Neural cell (in vitro differentiated cells): Measurements from ENCODE around the gene LRIT3.

ENCODE experiments used
- CTCF ChIP-seq: fragments of 450-650 bp; IDR thresholded peaks from 2 replicates; pipeline ENCODE4 v1.5.1; 2014; ENCODE audit warnings: antibody characterized with exemption, mild to moderate bottlenecking, moderate library complexity; ENCODE audit not compliant: poor library complexity, severe bottlenecking
- EZH2 ChIP-seq: fragments of 200-600, 300-800 bp; shearing (Covaris generic), sonication (generic); IDR thresholded peaks from 2 replicates; pipeline ENCODE4 v1.6.1; 2014; ENCODE audit warnings: antibody characterized with exemption, low read length, borderline replicate concordance, mild to moderate bottlenecking; ENCODE audit not compliant: insufficient read depth, poor library complexity, severe bottlenecking
- SMC3 ChIP-seq: fragments of 450-650 bp; conservative IDR thresholded peaks from 2 replicates; pipeline ENCODE4 v1.6.1; 2014; ENCODE audit warnings: antibody characterized with exemption, mild to moderate bottlenecking, moderate library complexity; ENCODE audit not compliant: poor library complexity

- TF ChIP-seq CTCF (no peak), SMC3 (no peak), EZH2 (no peak)
Measured at GRCh38 chr4:109877400-109877799, 29.5 kb downstream of the LRIT3 start.
